ENCODE results near the gene BTLA.

- TF ChIP-seq TAF1 (IDR thresholded peaks at IDR 0.05; ENCODE audit: low read depth) (no peak), CREB1 (IDR thresholded peaks at IDR 0.05; ENCODE audit: low read depth) (no peak), EP300 (IDR thresholded peaks at IDR 0.05; ENCODE audit: borderline replicate concordance) (no peak), RAD21 (IDR thresholded peaks at IDR 0.05; ENCODE audit: low read depth) (no peak), TEAD4 (IDR thresholded peaks at IDR 0.05) (no peak), YY1 (IDR thresholded peaks at IDR 0.05; ENCODE audit: low read depth) (no peak), EGR1 (IDR thresholded peaks at IDR 0.05) (no peak)
These were observed 9.6 kb upstream of the BTLA start for GRCh38 chr3:112508860-112509259.

All from Ishikawa (cell line).